Loucy (cell line): ENCODE data around the gene DUSP23.
A peak's percentile ranks its signal among the peaks of the same experiment; 100 is the strongest.

ENCODE experiments used
- H2AFZ ChIP-seq: fragments of 200-600 bp; sonication (generic); 2 replicates; pipeline ENCODE4 v1.6.0; 2016; ENCODE audit warnings: antibody characterized with exemption, mild to moderate bottlenecking, low read length, moderate library complexity
- H3F3A ChIP-seq: fragments of 200-600 bp; 2 replicates; pipeline ENCODE4 v1.6.0; 2016; ENCODE audit warnings: antibody characterized with exemption, low read depth, mild to moderate bottlenecking
- H3K27me3 ChIP-seq: fragments of 200-600 bp; sonication (generic); 2 replicates; pipeline ENCODE4 v1.6.1; 2014; ENCODE audit warnings: low read length, mild to moderate bottlenecking; ENCODE audit not compliant: insufficient read depth, poor library complexity, severe bottlenecking
- H3K36me3 ChIP-seq: fragments of 200-600 bp; sonication (generic); 2 replicates; pipeline ENCODE4 v1.6.1; 2016; ENCODE audit warnings: low read length; ENCODE audit not compliant: insufficient read depth
- H3K4me1 ChIP-seq: fragments of 200-600 bp; sonication (generic); 2 replicates; pipeline ENCODE4 v1.5.1; 2014; ENCODE audit warnings: low read length, mild to moderate bottlenecking; ENCODE audit not compliant: insufficient read depth, poor library complexity, severe bottlenecking
- H3K4me2 ChIP-seq: fragments of 200-600 bp; sonication (generic); 2 replicates; pipeline ENCODE4 v1.6.0; 2014; ENCODE audit warnings: antibody characterized with exemption, low read length, low read depth, mild to moderate bottlenecking; ENCODE audit not compliant: poor library complexity, severe bottlenecking
- H3K4me3 ChIP-seq: fragments of 200-600 bp; sonication (generic); 2 replicates; pipeline ENCODE4 v1.5.1; 2014; ENCODE audit warnings: low read length, mild to moderate bottlenecking, mixed read lengths; ENCODE audit not compliant: poor library complexity, severe bottlenecking
- H3K79me2 ChIP-seq: fragments of 200-600 bp; sonication (generic); 2 replicates; pipeline ENCODE4 v1.6.1; 2014; ENCODE audit warnings: low read length; ENCODE audit not compliant: insufficient read depth
- H3K9ac ChIP-seq: fragments of 200-600 bp; sonication (generic); 2 replicates; pipeline ENCODE4 v1.6.0; 2014; ENCODE audit warnings: mild to moderate bottlenecking, low read depth, low read length, moderate library complexity; ENCODE audit not compliant: poor library complexity, severe bottlenecking
- H3K9me2 ChIP-seq: fragments of 200-600 bp; sonication (generic); replicated peaks from 2 replicates; pipeline ENCODE4 v1.6.1; 2016; ENCODE audit warnings: low read depth, low read length, mixed read lengths
- H3K9me3 ChIP-seq: fragments of 200-600 bp; sonication (generic); 2 replicates; pipeline ENCODE4 v1.6.1; 2014; ENCODE audit warnings: mild to moderate bottlenecking, antibody characterized with exemption, low read length, low read depth; ENCODE audit not compliant: insufficient read depth
- H4K20me1 ChIP-seq: fragments of 200-600 bp; sonication (generic); 2 replicates; pipeline ENCODE4 v1.6.0; 2014; ENCODE audit warnings: antibody characterized with exemption, low read length, mild to moderate bottlenecking; ENCODE audit not compliant: insufficient read depth, poor library complexity, severe bottlenecking
- EZH2phosphoT487 ChIP-seq: fragments of 200-600 bp; IDR thresholded peaks from 2 replicates; pipeline ENCODE4 v1.6.1; 2018; ENCODE audit warnings: antibody characterized with exemption, mild to moderate bottlenecking, moderate library complexity, borderline replicate concordance
- TF ChIP-seq, protein P1 (sequence below): fragments of 200-600 bp; sonication (generic); conservative IDR thresholded peaks from 2 replicates; pipeline ENCODE4 v1.5.1; 2014; ENCODE audit warnings: mild to moderate bottlenecking, antibody characterized with exemption, low read length

The DUSP23 gene

DNA sequence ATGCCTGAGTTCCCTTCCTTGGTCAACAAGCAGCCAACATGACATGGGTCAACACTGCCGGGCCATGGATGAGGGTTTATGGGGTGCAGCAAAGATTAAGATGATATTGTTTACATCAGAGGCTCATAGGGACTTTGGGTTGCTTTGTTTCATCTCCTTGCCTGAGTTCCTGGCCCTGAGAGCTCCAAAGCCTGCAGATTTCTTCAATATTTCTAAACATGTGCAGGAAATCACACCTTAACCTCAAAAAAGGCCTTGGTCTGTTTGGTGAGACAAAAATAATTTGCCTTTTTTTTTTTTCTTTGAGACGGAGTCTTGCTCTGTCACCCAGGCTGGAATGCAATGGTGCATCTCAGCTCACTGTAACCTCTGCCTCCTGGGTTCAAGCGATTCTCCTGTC lies 46.8 kb downstream of the DUSP23 start:
- H3K4me3 ChIP-seq = no peak overlapping the region
- H3K9me2 ChIP-seq = no peaks in the 10 kb centered on the region
- peak overlapping the region; percentile 21 for H3K4me2 ChIP-seq
- no peaks in the 10 kb centered on the region for H3K9me3 ChIP-seq
- H3K4me1 ChIP-seq = peaks cover 36% of the 10 kb centered on the region
- H3K36me3 ChIP-seq = no peaks in the 10 kb centered on the region
- H3K27me3 ChIP-seq = no peaks in the 10 kb centered on the region
- TF ChIP-seq, protein P1, sequence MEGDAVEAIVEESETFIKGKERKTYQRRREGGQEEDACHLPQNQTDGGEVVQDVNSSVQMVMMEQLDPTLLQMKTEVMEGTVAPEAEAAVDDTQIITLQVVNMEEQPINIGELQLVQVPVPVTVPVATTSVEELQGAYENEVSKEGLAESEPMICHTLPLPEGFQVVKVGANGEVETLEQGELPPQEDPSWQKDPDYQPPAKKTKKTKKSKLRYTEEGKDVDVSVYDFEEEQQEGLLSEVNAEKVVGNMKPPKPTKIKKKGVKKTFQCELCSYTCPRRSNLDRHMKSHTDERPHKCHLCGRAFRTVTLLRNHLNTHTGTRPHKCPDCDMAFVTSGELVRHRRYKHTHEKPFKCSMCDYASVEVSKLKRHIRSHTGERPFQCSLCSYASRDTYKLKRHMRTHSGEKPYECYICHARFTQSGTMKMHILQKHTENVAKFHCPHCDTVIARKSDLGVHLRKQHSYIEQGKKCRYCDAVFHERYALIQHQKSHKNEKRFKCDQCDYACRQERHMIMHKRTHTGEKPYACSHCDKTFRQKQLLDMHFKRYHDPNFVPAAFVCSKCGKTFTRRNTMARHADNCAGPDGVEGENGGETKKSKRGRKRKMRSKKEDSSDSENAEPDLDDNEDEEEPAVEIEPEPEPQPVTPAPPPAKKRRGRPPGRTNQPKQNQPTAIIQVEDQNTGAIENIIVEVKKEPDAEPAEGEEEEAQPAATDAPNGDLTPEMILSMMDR = no peak
- TF ChIP-seq EZH2phosphoT487 = no peak
- H4K20me1 ChIP-seq = no peaks in the 10 kb centered on the region
- H3K9ac ChIP-seq = peak overlapping the region; percentile 29
- H3F3A ChIP-seq = no peaks in the 10 kb centered on the region
- no peaks in the 10 kb centered on the region for H3K79me2 ChIP-seq
- no peak overlapping the region for H2AFZ ChIP-seq

DNA sequence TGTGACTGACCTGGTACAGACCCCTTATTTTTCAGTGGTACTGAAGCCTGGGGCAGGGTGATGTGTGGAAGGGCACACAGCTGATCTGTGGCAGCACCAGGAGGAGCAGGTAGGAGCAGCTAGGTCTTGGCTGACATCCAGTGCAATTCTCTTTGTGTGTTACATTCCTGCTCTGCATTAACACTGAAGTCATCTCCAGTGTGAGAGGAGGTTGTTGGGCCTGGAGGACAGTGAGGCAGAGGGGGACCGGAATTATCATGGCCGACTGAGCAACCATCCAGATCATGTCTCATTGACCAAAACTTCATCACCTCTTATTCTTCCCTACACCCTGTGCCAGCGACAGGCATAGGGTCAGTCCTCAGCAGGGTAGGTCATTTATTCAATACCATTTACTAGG lies 47.4 kb downstream of the DUSP23 start:
- no peak for TF ChIP-seq EZH2phosphoT487
- TF ChIP-seq, protein P1 = no peak
- Histone ChIP-seq H3K4me1 (peaks cover 36% of the 10 kb centered on the region), H3K4me3 (no peak overlapping the region), H2AFZ (no peak overlapping the region), H3K79me2 (no peaks in the 10 kb centered on the region), H3K36me3 (no peaks in the 10 kb centered on the region), H3K4me2 (no peak overlapping the region), H3F3A (no peaks in the 10 kb centered on the region), H3K9ac (no peak overlapping the region), H3K9me2 (no peaks in the 10 kb centered on the region), H4K20me1 (no peaks in the 10 kb centered on the region), H3K9me3 (no peaks in the 10 kb centered on the region), H3K27me3 (no peaks in the 10 kb centered on the region)

DNA sequence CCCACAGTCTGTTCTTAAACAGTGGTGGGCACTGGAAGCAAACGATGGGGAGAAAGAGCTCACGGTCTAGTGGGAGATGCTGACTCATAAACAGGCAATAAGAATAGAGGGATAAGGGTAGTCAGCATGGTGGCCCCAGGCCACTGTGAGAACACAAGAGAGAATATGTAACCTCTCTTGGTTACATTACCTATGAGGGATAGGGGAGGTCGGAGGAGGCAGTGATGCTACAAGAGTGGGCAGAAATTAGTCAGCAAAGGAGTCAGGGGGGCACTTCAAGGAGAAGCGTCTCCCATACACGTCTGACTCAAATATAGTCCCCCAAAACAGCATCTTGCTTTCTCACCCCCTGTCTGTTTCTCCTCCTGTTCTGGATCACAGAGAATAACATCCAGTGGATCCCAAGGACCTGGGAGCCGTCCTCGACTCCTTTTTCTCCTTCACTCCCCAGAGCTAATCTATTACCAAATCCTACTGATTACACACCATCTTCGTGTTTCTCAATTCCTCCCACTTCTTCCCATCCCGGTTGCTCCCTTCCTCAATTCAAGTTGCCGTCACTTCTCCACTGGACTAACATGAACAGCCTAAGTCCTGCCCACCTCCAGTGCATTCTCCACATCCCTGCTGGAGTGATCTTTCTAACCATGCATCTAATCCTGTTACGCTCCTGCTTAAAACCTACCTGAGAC lies 48.0 kb downstream of the DUSP23 start:
- TF ChIP-seq, protein P1 = no peak
- no peak for TF ChIP-seq EZH2phosphoT487
- H3K4me2 ChIP-seq = no peak overlapping the region
- H3K4me1 ChIP-seq = peaks cover 32% of the 10 kb centered on the region
- no peaks in the 10 kb centered on the region for H3K27me3 ChIP-seq
- H4K20me1 ChIP-seq = no peaks in the 10 kb centered on the region
- H3K9me3 ChIP-seq = no peaks in the 10 kb centered on the region
- H3F3A ChIP-seq = no peaks in the 10 kb centered on the region
- no peaks in the 10 kb centered on the region for H3K9me2 ChIP-seq
- H3K36me3 ChIP-seq = no peaks in the 10 kb centered on the region
- no peak overlapping the region for H2AFZ ChIP-seq
- no peaks in the 10 kb centered on the region for H3K79me2 ChIP-seq
- no peak overlapping the region for H3K9ac ChIP-seq
- no peak overlapping the region for H3K4me3 ChIP-seq
